DND-41 (cell line): Measurements from ENCODE around the gene ZBTB34.

Experiments
- ATAC-seq: fragments of 200-7000 bp; cut with Tn5 transposase; 3 replicates; pipeline ENCODE4 v1.9.1; 2021; ENCODE audit warnings: low read depth; ENCODE audit not compliant: insufficient read depth
- DNase-seq: peaks from one replicate; pipeline ENCODE4 v3.0.0-alpha.2; 2020
- H2AFZ ChIP-seq: 2 replicates; pipeline ENCODE4 v1.6.0; 2012; ENCODE audit warnings: low read depth, low read length
- H3K27ac ChIP-seq: 2 replicates; pipeline ENCODE4 v1.5.1; 2012; ENCODE audit warnings: low read length, inconsistent platforms
- H3K27me3 ChIP-seq: fragments of 200-600 bp; sonication (generic); 2 replicates; pipeline ENCODE4 v1.6.0; 2012; ENCODE audit warnings: low read length, mild to moderate bottlenecking, inconsistent platforms; ENCODE audit not compliant: insufficient read depth, poor library complexity
- H3K36me3 ChIP-seq: 2 replicates; pipeline ENCODE4 v1.5.1; 2012; ENCODE audit warnings: low read length, inconsistent platforms; ENCODE audit not compliant: insufficient read depth
- H3K4me1 ChIP-seq: 2 replicates; pipeline ENCODE4 v1.5.1; 2012; ENCODE audit warnings: mild to moderate bottlenecking, low read length; ENCODE audit not compliant: insufficient read depth
- H3K4me2 ChIP-seq: 2 replicates; pipeline ENCODE4 v1.6.0; 2012; ENCODE audit warnings: mild to moderate bottlenecking, moderate library complexity, low read length, inconsistent platforms; ENCODE audit not compliant: insufficient read depth
- H3K4me3 ChIP-seq, 2 experiments: fragments of 200-600 bp in 1 of 2; shearing (Covaris generic) in 1 of 2; 2 replicates each; pipeline ENCODE4 v1.5.1; 2012 to 2016; ENCODE audit warnings: inconsistent platforms in 2 of 2, low read length in 2 of 2, mild to moderate bottlenecking in 2 of 2, low read depth in 1 of 2, moderate library complexity in 1 of 2
- H3K79me2 ChIP-seq: 2 replicates; pipeline ENCODE4 v1.6.0; 2012; ENCODE audit warnings: low read length, inconsistent platforms; ENCODE audit not compliant: insufficient read depth
- H3K9ac ChIP-seq: 2 replicates; pipeline ENCODE4 v1.6.0; 2012; ENCODE audit warnings: low read depth, mild to moderate bottlenecking, inconsistent platforms, low read length, moderate library complexity
- H3K9me3 ChIP-seq: 2 replicates; pipeline ENCODE4 v1.5.1; 2012; ENCODE audit warnings: low read length, moderate library complexity, mild to moderate bottlenecking, inconsistent platforms; ENCODE audit not compliant: insufficient read depth, severe bottlenecking
- H4K20me1 ChIP-seq: 2 replicates; pipeline ENCODE4 v1.6.0; 2012; ENCODE audit warnings: low read length; ENCODE audit not compliant: insufficient read depth
- EZH2 ChIP-seq: IDR thresholded peaks from 3 replicates; pipeline ENCODE4 v1.6.1; 2012; ENCODE audit warnings: borderline replicate concordance, low read depth, mild to moderate bottlenecking, moderate library complexity, low read length, inconsistent platforms; ENCODE audit not compliant: severe bottlenecking
- TF ChIP-seq, protein P1 (sequence below): IDR thresholded peaks from 2 replicates; pipeline ENCODE4 v1.5.1; 2012; ENCODE audit warnings: borderline replicate concordance, low read length, moderate library complexity, mild to moderate bottlenecking; ENCODE audit not compliant: poor library complexity, severe bottlenecking; ENCODE audit errors: extremely low read depth

ZBTB34 gene

DNA sequence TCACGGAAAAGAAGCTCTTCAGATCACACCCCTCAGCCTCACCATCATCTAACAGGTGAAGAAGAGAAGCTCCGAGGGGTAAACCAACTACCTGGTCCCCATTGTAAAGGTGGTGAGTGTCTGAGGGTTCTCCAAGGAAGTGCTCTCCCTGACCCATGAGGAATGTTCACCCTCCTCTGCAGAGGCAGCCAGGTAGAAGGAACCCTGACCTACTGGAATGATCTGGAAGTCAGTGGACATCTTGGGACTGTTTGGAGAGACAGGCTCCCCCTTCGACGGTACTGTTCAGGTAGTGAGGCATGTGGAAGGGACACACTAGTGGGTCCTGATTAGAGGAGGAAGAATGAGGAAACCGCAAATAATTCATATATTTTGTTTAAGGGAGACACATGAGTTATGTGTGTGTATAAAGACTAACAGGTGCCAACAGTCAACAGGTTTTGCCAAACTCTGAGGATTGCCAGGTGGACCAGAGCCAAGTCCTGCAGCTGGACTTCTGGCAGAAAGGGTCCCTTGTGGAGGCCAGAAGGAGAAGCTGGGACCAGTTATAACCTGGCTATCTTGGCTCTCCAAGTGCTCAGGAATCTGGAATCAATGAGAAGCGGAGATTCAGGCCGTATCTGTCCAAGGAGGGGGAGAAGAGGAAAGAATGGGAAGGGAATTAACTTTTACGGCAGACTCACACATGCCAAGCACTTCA, 3.0 kb upstream of the ZBTB34 start:
- no peak for TF ChIP-seq EZH2
- TF ChIP-seq, protein P1, sequence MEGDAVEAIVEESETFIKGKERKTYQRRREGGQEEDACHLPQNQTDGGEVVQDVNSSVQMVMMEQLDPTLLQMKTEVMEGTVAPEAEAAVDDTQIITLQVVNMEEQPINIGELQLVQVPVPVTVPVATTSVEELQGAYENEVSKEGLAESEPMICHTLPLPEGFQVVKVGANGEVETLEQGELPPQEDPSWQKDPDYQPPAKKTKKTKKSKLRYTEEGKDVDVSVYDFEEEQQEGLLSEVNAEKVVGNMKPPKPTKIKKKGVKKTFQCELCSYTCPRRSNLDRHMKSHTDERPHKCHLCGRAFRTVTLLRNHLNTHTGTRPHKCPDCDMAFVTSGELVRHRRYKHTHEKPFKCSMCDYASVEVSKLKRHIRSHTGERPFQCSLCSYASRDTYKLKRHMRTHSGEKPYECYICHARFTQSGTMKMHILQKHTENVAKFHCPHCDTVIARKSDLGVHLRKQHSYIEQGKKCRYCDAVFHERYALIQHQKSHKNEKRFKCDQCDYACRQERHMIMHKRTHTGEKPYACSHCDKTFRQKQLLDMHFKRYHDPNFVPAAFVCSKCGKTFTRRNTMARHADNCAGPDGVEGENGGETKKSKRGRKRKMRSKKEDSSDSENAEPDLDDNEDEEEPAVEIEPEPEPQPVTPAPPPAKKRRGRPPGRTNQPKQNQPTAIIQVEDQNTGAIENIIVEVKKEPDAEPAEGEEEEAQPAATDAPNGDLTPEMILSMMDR, result no peak
- Histone ChIP-seq H2AFZ (no peak overlapping the region), H3K27ac (no peak overlapping the region), H3K4me3 (no peak overlapping the region), H3K36me3 (no peaks in the 10 kb centered on the region; the same call in 1 of the 2 replicates), H3K27me3 (peaks cover 21% of the 10 kb centered on the region), H3K4me2 (no peak overlapping the region), H3K79me2 (peaks cover 17% of the 10 kb centered on the region), H3K9me3 (no peaks in the 10 kb centered on the region), H3K4me1 (peaks cover 21% of the 10 kb centered on the region), H4K20me1 (peaks cover 6% of the 10 kb centered on the region; the same call in 1 of the 2 replicates), H3K9ac (no peak overlapping the region)
- ATAC-seq (no peak), DNase-seq (no peak)

DNA sequence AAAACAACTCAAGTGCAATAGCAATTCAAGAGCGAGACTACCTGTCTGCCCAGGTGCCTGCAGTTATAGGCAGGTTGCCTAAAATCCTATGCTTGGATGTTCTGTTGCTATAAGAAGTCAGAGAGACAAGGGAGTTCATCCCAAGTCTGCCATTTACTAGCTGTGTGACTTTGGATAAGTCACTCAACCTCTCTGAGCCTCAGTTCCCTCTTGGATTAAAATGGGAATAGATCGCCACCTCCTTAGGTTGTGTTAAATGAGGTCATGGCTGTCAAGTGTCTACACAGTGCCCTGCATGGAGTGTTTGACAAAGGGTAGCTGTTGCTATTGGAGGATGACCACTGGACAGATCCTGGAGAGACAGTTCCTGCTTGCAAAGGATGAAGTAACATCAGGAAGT, 1.3 kb upstream of the ZBTB34 start:
- ATAC-seq (no peak), DNase-seq (no peak)
- no peaks in the 10 kb centered on the region for H3K9me3 ChIP-seq
- H3K9ac ChIP-seq, result no peak overlapping the region
- peaks cover 6% of the 10 kb centered on the region; the same call in 1 of the 2 replicates for H4K20me1 ChIP-seq
- peaks cover 28% of the 10 kb centered on the region for H3K79me2 ChIP-seq
- peaks cover 4% of the 10 kb centered on the region; the same call in 1 of the 2 replicates for H3K36me3 ChIP-seq
- H3K4me2 ChIP-seq, result no peak overlapping the region; the same call in 1 of the 2 replicates
- H2AFZ ChIP-seq, result no peak overlapping the region
- H3K27me3 ChIP-seq, result peaks cover 13% of the 10 kb centered on the region
- TF ChIP-seq EZH2, result no peak
- H3K27ac ChIP-seq, result no peak overlapping the region
- H3K4me1 ChIP-seq, result peaks cover 28% of the 10 kb centered on the region
- H3K4me3 ChIP-seq, result no peak overlapping the region

DNA sequence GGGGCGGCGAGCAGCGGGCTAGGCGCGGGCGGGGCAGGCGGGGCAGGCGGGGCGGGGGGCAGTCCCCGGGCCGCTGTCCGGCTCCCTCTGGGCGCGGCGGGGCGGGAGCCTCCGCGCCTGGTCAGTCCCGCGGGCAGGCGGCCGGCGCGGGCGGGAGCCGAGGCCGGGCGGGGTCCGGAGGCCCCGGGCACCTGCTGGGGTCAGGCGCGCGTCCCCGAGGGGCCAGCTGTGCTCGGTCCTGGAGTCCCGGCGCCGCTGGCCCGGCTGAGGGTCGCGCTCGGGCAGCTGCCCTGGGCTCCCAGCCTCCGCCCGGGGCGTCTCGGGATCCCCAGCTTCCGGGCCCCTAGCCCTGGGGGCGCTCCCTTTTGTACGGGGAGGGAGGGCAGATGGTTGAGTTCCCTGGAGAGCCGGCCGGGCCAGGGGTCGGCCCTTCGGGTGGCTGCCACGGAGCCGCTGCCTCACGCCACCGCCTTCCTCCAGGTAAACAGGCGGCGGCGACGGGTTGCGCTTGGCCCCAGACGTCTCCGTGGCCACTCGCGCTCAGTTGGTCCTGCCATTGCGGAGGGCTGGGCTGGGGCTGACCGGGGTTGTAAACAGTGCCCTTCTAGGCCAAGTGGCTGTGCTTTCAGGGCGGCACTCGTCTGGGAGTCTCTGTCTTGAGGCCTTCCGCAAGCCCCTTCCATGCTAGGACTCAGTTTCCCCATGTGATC, 473 bp downstream of the ZBTB34 start:
- H3K9me3 ChIP-seq, result no peaks in the 10 kb centered on the region
- H3K4me2 ChIP-seq, result peak overlapping the region; percentile 97
- peaks cover 12% of the 10 kb centered on the region for H3K36me3 ChIP-seq
- H3K4me3 ChIP-seq, result peak overlapping the region; percentile 72 to 92
- peak; percentile 37 for ATAC-seq
- peak overlapping the region; percentile 75 for H2AFZ ChIP-seq
- H4K20me1 ChIP-seq, result peaks cover 6% of the 10 kb centered on the region; the same call in 1 of the 2 replicates
- peak; percentile 13 for DNase-seq
- peaks cover 38% of the 10 kb centered on the region for H3K79me2 ChIP-seq
- H3K27ac ChIP-seq, result peak overlapping the region; percentile 47
- TF ChIP-seq, protein P1, result no peak
- peaks cover 11% of the 10 kb centered on the region for H3K27me3 ChIP-seq
- H3K9ac ChIP-seq, result peak overlapping the region; percentile 77
- peaks cover 28% of the 10 kb centered on the region for H3K4me1 ChIP-seq

DNA sequence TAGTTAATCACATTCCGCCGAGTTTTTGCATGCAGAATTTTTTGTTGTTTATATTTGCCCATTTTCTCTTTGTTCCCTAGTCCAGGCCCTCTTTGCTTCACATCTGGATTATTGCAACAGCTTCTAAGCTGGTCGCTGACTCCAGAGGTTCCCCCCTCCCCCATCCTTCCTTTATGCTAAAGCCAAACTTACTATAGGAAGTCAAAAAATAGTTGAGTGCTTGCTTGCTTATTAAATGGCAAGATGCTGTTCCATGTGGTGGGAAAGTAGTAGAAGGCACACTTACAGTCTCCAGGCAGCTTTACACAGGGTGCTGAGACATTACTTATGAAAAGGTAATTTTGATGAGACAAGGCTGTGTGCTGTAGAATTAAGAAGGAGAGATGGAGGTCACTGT, 1.3 kb downstream of the ZBTB34 start:
- H3K36me3 ChIP-seq, result peaks cover 12% of the 10 kb centered on the region
- H3K4me3 ChIP-seq, result peak overlapping the region; percentile 72 to 92; a peak in 3 of 4 replicates
- peaks cover 42% of the 10 kb centered on the region for H3K79me2 ChIP-seq
- ATAC-seq, result no peak
- H3K4me2 ChIP-seq, result peak overlapping the region; percentile 97
- no peaks in the 10 kb centered on the region for H3K9me3 ChIP-seq
- peak; percentile 21 for DNase-seq
- H3K27ac ChIP-seq, result no peak overlapping the region
- H4K20me1 ChIP-seq, result peaks cover 6% of the 10 kb centered on the region; the same call in 1 of the 2 replicates
- H3K27me3 ChIP-seq, result peaks cover 6% of the 10 kb centered on the region
- peaks cover 28% of the 10 kb centered on the region for H3K4me1 ChIP-seq
- H2AFZ ChIP-seq, result no peak overlapping the region
- TF ChIP-seq, protein P1, result no peak
- no peak for TF ChIP-seq EZH2
- peak overlapping the region; percentile 77 for H3K9ac ChIP-seq
